Peyer's patch (tissue), 4 donors: ENCODE results near the gene SCAF4.

Source experiments
- CTCF ChIP-seq, 6 experiments: fragments of 450-650 bp in 4 of 6; fragments of 200-600 bp in 2 of 6; sonication (generic) in 1 of 6; IDR thresholded peaks; one replicate each; pipeline ENCODE4 v1.5.1; 2017 to 2019; ENCODE audit warnings: antibody characterized with exemption in 6 of 6, mild to moderate bottlenecking in 3 of 6, moderate library complexity in 1 of 6
- POLR2A ChIP-seq, 2 donors: fragments of 450-650 bp; IDR thresholded peaks; one replicate each; pipeline ENCODE4 v1.5.1; 2017; ENCODE audit warnings: antibody characterized with exemption in 2 of 2, mild to moderate bottlenecking in 2 of 2, moderate library complexity in 2 of 2

DNA sequence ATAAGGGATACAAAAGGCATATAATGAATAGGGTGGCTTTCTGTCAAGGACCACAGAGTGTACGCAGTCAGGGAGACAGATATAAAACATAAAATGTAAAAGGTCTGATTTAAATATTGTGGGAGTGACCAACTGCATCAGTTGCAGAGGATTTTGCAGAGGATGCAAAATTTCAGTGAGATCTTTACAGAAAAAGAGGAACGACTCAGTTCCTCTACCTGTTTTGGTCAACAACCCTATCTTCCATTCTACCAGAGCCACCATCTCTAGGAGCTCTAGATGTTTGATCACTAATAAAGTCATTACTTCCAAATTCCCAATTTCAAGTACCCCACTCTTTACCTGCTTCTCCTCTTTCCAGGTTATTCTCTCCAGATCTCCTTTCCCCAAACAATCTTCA lies 56.0 kb downstream of the SCAF4 start:
- TF ChIP-seq CTCF (IDR thresholded peaks at IDR 0.05) (no peak), POLR2A (IDR thresholded peaks at IDR 0.05) (no peak)
